Peyer's patch (tissue), 4 donors: ENCODE measurements around the gene NT5DC3.

ENCODE experiments used
- POLR2A ChIP-seq, 2 donors: fragments of 450-650 bp; IDR thresholded peaks; one replicate each; pipeline ENCODE4 v1.5.1; 2017; ENCODE audit warnings: antibody characterized with exemption in 2 of 2, mild to moderate bottlenecking in 2 of 2, moderate library complexity in 2 of 2
- TF ChIP-seq, protein P1 (sequence below), 6 experiments: fragments of 450-650 bp in 4 of 6; fragments of 200-600 bp in 2 of 6; sonication (generic) in 1 of 6; IDR thresholded peaks; one replicate each; pipeline ENCODE4 v1.5.1; 2017 to 2019; ENCODE audit warnings: antibody characterized with exemption in 6 of 6, mild to moderate bottlenecking in 3 of 6, moderate library complexity in 1 of 6

DNA sequence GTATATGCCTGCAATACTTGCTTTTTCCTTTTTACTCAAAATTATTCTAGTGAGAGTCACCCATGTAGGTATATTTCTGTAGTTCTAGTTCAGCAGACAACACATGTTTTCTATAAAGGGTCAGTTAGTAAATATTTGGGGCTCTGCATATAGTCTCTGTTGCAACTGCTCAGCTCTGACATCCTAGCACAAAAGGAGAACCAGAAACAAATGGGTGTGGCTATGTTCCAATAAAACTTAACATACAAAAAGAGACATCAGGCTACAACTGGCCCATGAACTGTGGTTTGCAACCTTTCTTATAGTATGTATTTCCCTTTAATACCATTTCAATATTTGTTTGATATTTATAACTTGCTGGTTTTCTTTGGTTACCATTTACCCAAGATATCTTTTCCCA is 11.9 kb downstream of the NT5DC3 start:
- TF ChIP-seq, protein P1, sequence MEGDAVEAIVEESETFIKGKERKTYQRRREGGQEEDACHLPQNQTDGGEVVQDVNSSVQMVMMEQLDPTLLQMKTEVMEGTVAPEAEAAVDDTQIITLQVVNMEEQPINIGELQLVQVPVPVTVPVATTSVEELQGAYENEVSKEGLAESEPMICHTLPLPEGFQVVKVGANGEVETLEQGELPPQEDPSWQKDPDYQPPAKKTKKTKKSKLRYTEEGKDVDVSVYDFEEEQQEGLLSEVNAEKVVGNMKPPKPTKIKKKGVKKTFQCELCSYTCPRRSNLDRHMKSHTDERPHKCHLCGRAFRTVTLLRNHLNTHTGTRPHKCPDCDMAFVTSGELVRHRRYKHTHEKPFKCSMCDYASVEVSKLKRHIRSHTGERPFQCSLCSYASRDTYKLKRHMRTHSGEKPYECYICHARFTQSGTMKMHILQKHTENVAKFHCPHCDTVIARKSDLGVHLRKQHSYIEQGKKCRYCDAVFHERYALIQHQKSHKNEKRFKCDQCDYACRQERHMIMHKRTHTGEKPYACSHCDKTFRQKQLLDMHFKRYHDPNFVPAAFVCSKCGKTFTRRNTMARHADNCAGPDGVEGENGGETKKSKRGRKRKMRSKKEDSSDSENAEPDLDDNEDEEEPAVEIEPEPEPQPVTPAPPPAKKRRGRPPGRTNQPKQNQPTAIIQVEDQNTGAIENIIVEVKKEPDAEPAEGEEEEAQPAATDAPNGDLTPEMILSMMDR (IDR thresholded peaks at IDR 0.05) = no peak
- TF ChIP-seq POLR2A (IDR thresholded peaks at IDR 0.05) = no peak
